GM19372 (cell line): Measurements from ENCODE around the gene C11orf52.

Experiments
- ATAC-seq: cut with Tn5 transposase; IDR thresholded peaks from one replicate; pipeline ENCODE4 v1.9.1; 2021; ENCODE audit warnings: mild to moderate bottlenecking, low read depth, moderate library complexity; ENCODE audit not compliant: unreplicated experiment

The C11orf52 gene

GRCh38 chr11:111969344-111969743 lies 50.6 kb downstream of the C11orf52 start:
- no peak for ATAC-seq

GRCh38 chr11:111974446-111974845 lies 55.7 kb downstream of the C11orf52 start:
- no peak for ATAC-seq

GRCh38 chr11:111975076-111975806 lies 56.5 kb downstream of the C11orf52 start:
- no peak for ATAC-seq

GRCh38 chr11:111976119-111976766 lies 57.5 kb downstream of the C11orf52 start:
- ATAC-seq: no peak
